GM18505 (cell line): ENCODE results near the gene DCAF11.

Experiments
- ATAC-seq: cut with Tn5 transposase; IDR thresholded peaks from one replicate; pipeline ENCODE4 v1.9.1; 2021; ENCODE audit not compliant: unreplicated experiment
- POLR2A ChIP-seq: IDR thresholded peaks from 4 replicates; pipeline ENCODE4 v1.6.1; 2011; ENCODE audit warnings: borderline replicate concordance; ENCODE audit not compliant: insufficient read depth, insufficient read length; ENCODE audit errors: extremely low read depth

DCAF11 gene

GRCh38 chr14:24113801-24114531, 611 bp upstream of the DCAF11 start:
- TF ChIP-seq POLR2A = peak; percentile 82

GRCh38 chr14:24115422-24116127, 998 bp downstream of the DCAF11 start:
- ATAC-seq = no peak
- TF ChIP-seq POLR2A = no peak

More at GRCh38 chr14:24113801-24114531, 611 bp upstream of the DCAF11 start:
- peak; percentile 19 for ATAC-seq

GRCh38 chr14:24116128-24116814, 1.7 kb downstream of the DCAF11 start:
- no peak for ATAC-seq
- no peak for TF ChIP-seq POLR2A

GRCh38 chr14:24117179-24117578, 2.6 kb downstream of the DCAF11 start:
- ATAC-seq = no peak
- no peak for TF ChIP-seq POLR2A

GRCh38 chr14:24119691-24120090, 5.1 kb downstream of the DCAF11 start:
- ATAC-seq = no peak

GRCh38 chr14:24121210-24121609, 6.6 kb downstream of the DCAF11 start:
- no peak for TF ChIP-seq POLR2A
- ATAC-seq = no peak

More at GRCh38 chr14:24119691-24120090, 5.1 kb downstream of the DCAF11 start:
- no peak for TF ChIP-seq POLR2A

GRCh38 chr14:24122416-24122815, 7.8 kb downstream of the DCAF11 start:
- no peak for ATAC-seq
- TF ChIP-seq POLR2A = no peak

GRCh38 chr14:24122898-24123297, 8.3 kb downstream of the DCAF11 start:
- no peak for ATAC-seq
- TF ChIP-seq POLR2A = no peak

- TF ChIP-seq POLR2A = peak; percentile 40
- ATAC-seq = no peak
Observed at GRCh38 chr14:24123424-24124417, 9.1 kb downstream of the DCAF11 start.

- ATAC-seq = no peak
- TF ChIP-seq POLR2A = no peak
Observed at GRCh38 chr14:24126939-24127338, 12.4 kb downstream of the DCAF11 start.

GRCh38 chr14:24127673-24128072, 13.1 kb downstream of the DCAF11 start:
- ATAC-seq = no peak

GRCh38 chr14:24129410-24129998, 14.9 kb downstream of the DCAF11 start:
- TF ChIP-seq POLR2A = no peak
- ATAC-seq = no peak

More at GRCh38 chr14:24127673-24128072, 13.1 kb downstream of the DCAF11 start:
- TF ChIP-seq POLR2A = no peak
